Activated T-cell treated with anti-CD3 and anti-CD28 coated beads, Interleukin-2, amount 50 U/mL, for 48 hours (primary cell): Measurements from ENCODE around the gene PPID.
"Not testable (repeated sequence)": the region's sequence is repeated elsewhere in the genome, so short reads cannot be mapped to it uniquely, and the experiment has no call there.

Experiments
- DNase-seq, 2 experiments: peaks; one replicate each; pipeline ENCODE4 v3.0.0-alpha.2; 2020

PPID gene

DNA sequence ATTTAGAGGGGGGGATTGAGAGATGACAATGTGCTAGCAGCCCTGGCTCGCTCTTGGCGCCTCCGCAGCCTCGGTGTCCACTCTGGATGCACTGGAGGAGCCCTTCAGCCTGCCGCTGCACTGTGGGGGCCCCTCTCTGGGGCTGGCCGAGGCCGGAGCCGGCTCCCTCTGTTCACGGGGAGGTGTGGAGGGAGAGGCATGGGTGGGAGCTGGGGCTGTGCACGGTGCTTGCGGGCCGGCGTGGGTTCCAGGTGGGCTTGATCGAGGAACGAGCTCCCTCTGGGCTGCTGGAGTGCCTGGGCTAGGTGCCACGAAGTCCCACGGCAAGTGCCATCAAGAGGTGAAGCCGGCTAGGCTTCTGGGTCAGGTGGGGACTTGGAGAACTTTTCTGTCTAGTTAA, 58.4 kb downstream of the PPID start:
- DNase-seq, result no peak

DNA sequence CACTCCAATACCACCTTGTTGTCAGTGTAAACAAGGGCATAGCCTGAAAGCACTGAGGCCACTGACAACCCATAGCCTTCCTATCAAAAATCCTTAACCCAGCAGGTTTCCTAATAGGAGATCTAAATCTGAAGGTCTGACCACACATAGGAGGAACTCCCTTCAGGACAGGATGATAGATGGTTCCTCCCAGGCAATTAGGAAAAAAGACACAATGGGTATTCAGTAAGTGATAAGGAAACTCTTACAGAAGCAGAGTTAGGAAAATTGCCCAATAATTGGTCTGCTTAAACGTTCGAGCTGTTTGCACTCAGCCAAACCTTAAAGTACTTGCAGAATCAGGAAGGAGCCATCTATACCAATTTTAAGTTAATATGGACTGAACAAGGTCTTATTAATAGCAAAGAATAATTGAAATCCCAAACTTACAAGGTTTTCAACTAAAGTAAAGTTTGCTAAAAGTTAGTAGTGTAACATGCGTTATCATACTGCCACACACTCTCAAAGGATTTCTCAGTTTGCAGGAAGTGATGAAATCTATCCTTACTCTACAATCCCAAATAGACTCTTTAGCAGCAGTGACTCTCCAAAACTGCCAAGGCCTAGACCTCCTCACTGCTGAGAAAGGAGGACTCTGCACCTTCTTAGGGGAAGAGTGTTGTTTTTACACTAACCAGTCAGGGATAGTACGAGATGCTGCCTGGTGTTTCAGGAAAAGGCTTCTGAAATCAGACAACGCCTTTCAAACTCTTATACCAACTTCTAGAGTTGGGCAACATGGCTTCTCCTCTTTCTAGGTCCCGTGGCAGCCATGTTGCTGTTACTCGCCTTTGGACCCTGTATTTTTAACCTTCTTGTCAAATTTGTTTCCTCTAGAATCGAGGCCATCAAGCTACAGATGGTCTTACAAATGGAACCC, 59.2 kb downstream of the PPID start:
- DNase-seq, result not testable (repeated sequence)

DNA sequence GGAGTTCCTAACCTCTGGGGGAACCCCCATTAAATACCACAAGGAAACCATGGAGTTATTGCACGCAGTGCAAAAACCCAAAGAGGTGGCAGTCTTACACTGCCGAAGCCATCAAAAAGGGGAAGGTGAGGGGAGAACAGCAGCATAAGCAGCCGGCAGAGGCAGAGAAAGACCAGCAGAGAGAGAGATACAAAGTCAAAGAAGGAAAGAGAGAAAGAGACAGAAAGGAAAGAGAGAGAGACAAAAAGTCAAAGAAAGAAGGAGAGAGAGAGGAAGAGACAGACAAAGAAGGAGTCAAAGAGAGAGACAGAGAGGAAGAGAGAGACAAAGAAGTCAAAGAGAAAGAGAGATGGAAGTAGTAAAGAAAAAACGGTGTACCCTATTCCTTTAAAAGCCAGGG, 59.9 kb downstream of the PPID start:
- DNase-seq, result not testable (repeated sequence)
